ENCODE measurements around the gene KIAA1671. TPM values are rescaled to one million over a fixed set of nuclear protein-coding genes. Genes with fewer than 3 reads are reported as not detected.

The KIAA1671 gene
- total and polyA plus RNA-seq, 2 of the 4 experiments (the other 2 are of a cell fraction), result 0.02 TPM; not detected in 1

DNA sequence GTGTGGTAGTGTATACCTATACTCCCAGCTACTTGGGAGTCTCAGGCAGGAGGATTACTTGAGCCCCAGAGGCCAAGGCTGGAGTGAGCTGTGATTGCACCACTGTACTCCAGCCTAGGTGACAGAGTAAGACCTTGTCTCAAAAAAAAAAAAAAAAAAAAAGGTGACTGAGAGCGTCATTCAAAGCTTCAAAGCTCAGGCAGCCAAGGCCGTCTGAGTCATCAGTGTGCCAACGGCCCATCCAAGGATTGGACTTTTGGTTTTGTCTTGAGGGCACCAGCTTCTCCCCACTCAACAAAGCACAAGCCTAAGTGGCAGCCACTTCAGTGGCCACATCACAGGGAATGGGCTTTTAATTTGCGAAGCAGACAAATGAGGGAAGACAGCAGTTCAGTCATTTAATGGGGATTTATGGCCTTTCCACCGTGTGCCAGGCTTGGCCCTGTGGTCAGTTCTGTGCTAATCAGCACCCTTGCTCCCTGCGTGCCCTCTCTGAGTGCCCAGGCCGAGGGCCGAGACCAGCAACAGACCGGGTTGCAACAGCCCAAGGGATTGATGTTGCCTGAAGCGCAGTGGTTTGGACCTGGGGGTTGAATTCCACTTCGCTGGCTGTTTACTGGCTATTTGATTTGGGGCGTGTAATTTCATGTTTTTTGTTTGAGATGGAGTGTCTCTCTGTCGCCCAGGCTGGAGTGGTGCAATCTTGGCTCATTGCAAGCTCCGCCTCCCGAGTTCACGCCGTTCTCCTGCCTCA lies 216.9 kb downstream of the KIAA1671 start:
- H3K27me3 ChIP-seq (ENCODE audit: control insufficient read depth, insufficient read depth, low read length), result no peaks in the 10 kb centered on the region
- BruUV-seq (replicated peaks), result no TSS peak
- H2BK20ac ChIP-seq (ENCODE audit: low read depth, low read length), result no peak overlapping the region
- no peak overlapping the region for H2BK15ac ChIP-seq (ENCODE audit: low read depth, low read length)
- ATAC-seq (ENCODE audit: low read depth) (no peak), DNase-seq (no peak)
- no peak overlapping the region for H2AK9ac ChIP-seq (replicated peaks; ENCODE audit: low read depth, low read length, poor library complexity)
- H2BK120ac ChIP-seq (ENCODE audit: low read depth, low read length), result no peak overlapping the region
- no peak overlapping the region for H3K4ac ChIP-seq (ENCODE audit: low read depth, low read length)
- H3K79me1 ChIP-seq (ENCODE audit: low read depth in 1 of 2, low read length in 2 of 2), result no peaks in the 10 kb centered on the region
- POLR2A ChIA-PET (ENCODE audit: unreplicated experiment), result no interaction called here
- CTCF ChIA-PET, result no interaction called here
- no peak overlapping the region for H3K14ac ChIP-seq (replicated peaks; ENCODE audit: low read depth, low read length)
- no peak overlapping the region for H4K91ac ChIP-seq (ENCODE audit: insufficient read depth, low read depth, low read length)
- H3K9me3 ChIP-seq (ENCODE audit: control insufficient read depth, insufficient read depth, low read length), result no peaks in the 10 kb centered on the region
- no peak overlapping the region for H4K8ac ChIP-seq (ENCODE audit: low read depth in 2 of 2, low read length in 2 of 2)
- in situ Hi-C loops (cut with MboI; ENCODE audit: low sequenced_read_pairs), result no loop called here
- no peak overlapping the region for H3K9ac ChIP-seq (ENCODE audit: low read depth, low read length)
- H4K20me1 ChIP-seq (ENCODE audit: insufficient read depth, low read length), result no peaks in the 10 kb centered on the region
- H3K4me3 ChIP-seq (ENCODE audit: insufficient read depth, low read depth, low read length), result no peak overlapping the region
- H3K18ac ChIP-seq (ENCODE audit: low read depth, low read length), result no peak overlapping the region
- H3K4me2 ChIP-seq (ENCODE audit: low read depth, low read length), result no peak overlapping the region
- no peak overlapping the region for H2BK5ac ChIP-seq (ENCODE audit: low read depth, low read length, poor library complexity, severe bottlenecking)
- no peak overlapping the region for H3K56ac ChIP-seq (ENCODE audit: extremely low read depth, insufficient read depth, low read length)
- 73% methylated on average over 7 of the region's 17 CpGs; no CpG with 5 or more reads in 1 of the 2 experiments for WGBS, 2 experiments (ENCODE audit: extremely low coverage in 2 of 2, insufficient read length in 1 of 2)
- dilution Hi-C loops (cut with HindIII; ENCODE audit: low sequenced_read_pairs, unreplicated experiment), result no loop called here
- no peaks in the 10 kb centered on the region for H3K9me1 ChIP-seq (ENCODE audit: insufficient read depth, low read length)
- H2AFZ ChIP-seq (replicated peaks; ENCODE audit: low read length, poor library complexity), result no peak overlapping the region
- no peak for TF ChIP-seq RCOR1 (IDR thresholded peaks at IDR 0.05; ENCODE audit: insufficient replicate concordance, low read length)
- no peak for TF ChIP-seq FOS (IDR thresholded peaks at IDR 0.05; ENCODE audit: low read depth, low read length)
- TF ChIP-seq CHD1 (IDR thresholded peaks at IDR 0.05; ENCODE audit: low read depth, low read length), result no peak
- TF ChIP-seq BHLHE40 (IDR thresholded peaks at IDR 0.05; ENCODE audit: low read depth, low read length), result no peak
- no peak for TF ChIP-seq RAD21 (IDR thresholded peaks at IDR 0.05; ENCODE audit: low read length)
- no peak overlapping the region for H4K5ac ChIP-seq (ENCODE audit: low read depth, low read length)
- H3K23ac ChIP-seq (ENCODE audit: low read depth, low read length), result no peak overlapping the region
- H3K27ac ChIP-seq (ENCODE audit: insufficient read depth, low read length), result no peak overlapping the region
- no peaks in the 10 kb centered on the region for H3K4me1 ChIP-seq (ENCODE audit: control insufficient read depth, insufficient read depth, low read length)
- no peaks in the 10 kb centered on the region for H3K36me3 ChIP-seq (ENCODE audit: control insufficient read depth, insufficient read depth, low read length)
- intact Hi-C loops (cut with micrococcal nuclease), result no loop called here
- no peak overlapping the region for H2AK5ac ChIP-seq (ENCODE audit: low read depth, low read length)
